Left lobe of liver (tissue), 2 donors: Measurements from ENCODE around the gene IPO9. TPM values are rescaled to one million over a fixed set of nuclear protein-coding genes. Genes with fewer than 3 reads are reported as not detected.

Experiments
- ATAC-seq: fragments of 200-7000 bp; cut with Tn5 transposase; one replicate; pipeline ENCODE4 v1.9.1; 2020; ENCODE audit warnings: mild to moderate bottlenecking, moderate library complexity
- DNase-seq: peaks from one replicate; pipeline ENCODE4 v3.0.0-alpha.2; 2020; ENCODE audit warnings: low spot score
- total RNA-seq: library from RNA; stranded (reverse); gene quantifications from one replicate; pipeline ENCODE4 v1.2.1, GENCODE V29; 2021
- donor health status: DM: no; HTN: no; CAD: no; lungs with moderate emphysema.
- donor health status: DM: no; HTN: yes; CAD: no.

IPO9 gene
- total RNA-seq, result 21.3 TPM

DNA sequence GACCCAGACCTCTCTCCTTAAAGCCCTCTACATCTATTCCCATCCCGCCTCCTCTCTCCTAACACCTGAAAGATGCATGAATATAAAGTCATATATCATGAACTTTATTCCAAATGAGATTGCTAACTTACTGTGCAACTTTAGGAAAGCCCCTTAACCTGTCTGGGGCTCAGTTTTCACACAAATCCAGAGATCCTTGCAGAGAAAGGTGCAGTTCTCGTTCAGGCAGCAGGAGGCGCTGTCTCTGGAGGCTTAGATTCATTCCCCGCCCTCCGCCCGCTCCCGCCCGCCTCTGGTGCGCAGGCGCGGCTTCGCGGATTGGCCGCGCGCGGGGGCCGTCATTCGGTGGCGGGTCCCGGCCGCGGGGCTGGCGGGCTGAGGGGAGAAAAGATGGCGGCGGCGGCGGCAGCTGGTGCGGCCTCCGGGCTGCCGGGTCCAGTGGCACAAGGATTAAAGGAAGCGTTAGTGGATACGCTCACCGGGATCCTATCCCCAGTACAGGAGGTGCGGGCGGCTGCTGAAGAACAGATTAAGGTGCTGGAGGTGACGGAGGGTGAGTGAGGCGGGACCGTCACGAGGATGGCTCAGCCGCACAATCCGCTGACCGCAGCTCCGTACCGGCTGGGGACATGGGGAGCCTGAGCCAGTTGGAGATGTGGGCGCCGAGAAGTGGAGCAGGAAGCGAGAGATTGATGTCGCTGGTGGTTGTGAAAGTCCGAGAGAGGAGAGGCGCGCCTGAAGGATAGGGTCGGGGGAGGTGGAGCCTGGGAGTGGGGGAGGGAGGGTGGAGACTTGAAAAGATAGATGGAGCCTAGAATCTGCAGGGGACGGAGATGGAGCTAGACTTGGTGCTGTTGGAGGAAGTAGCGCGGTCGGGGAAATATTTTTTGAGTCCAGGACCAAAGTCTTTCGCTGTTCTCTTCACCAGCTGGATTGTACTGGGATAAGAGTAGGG is at the start of gene IPO9:
TSS of gene IPO9 (plus strand) at position 338 of the 955 bp plus-strand sequence. CDS start at position 391, 53 bp downstream.
- ATAC-seq, result peak; percentile 99
- peak; percentile 94 for DNase-seq

DNA sequence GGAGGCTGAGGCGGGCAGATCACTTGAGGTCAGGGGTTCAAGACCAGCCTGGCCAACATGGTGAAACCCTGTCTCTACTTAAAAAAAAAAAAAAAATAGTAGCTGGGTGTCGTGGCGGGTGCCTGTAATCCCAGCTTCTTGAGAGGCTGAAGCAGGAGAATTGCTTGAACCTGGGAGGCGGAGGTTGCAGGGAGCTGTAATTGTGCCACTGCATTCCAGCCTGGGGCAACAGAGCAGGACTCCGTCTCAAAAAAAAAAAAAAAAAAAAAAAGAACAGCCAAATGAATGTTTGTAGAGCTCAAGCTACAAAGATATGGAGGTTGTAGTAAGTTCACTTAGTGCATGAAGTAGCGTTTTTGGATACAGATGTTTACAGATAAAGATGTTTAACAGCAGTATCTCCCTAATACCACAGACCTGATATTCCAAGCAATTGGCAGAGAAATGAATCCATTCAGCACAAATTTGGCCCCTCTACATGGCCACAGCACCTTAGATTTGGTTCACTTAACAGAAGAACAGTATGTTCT is 49.5 kb upstream of the IPO9 start:
- no peak for DNase-seq
- ATAC-seq, result no peak

DNA sequence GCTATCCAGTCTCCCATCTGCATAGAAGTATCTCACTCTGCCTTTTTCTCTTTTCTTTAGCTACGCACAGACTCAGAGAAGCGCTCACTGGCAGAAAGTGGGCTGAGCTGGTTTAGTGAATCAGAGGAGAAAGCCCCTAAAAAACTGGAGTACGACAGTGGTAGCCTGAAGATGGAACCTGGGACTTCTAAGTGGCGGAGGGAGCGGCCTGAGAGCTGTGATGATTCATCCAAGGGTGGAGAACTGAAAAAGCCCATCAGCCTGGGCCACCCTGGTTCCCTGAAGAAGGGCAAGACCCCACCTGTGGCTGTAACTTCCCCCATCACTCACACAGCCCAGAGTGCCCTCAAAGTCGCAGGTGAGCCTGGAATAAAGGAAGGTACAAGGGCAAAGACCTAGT is 48.0 kb upstream of the IPO9 start:
- ATAC-seq, result no peak
- no peak for DNase-seq

DNA sequence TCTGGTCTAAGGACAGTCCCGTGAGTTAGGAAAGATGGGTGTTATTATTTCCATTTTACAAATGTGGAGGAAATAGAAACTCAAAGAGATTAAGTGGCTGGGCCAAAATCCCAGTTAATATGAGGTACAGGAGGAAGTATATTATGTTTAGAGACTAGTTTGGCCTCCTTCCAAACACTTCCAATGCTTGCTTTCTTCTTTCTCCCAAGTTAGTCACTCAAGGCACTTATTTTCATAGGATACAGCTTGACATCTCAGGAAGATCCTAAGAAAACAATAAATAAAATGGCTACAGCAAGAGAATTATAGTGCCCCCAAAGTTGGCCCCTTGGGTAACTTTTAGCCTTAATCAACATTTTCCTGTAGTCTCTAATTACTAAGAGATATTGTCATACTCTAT is 47.5 kb upstream of the IPO9 start:
- ATAC-seq (no peak), DNase-seq (no peak)

DNA sequence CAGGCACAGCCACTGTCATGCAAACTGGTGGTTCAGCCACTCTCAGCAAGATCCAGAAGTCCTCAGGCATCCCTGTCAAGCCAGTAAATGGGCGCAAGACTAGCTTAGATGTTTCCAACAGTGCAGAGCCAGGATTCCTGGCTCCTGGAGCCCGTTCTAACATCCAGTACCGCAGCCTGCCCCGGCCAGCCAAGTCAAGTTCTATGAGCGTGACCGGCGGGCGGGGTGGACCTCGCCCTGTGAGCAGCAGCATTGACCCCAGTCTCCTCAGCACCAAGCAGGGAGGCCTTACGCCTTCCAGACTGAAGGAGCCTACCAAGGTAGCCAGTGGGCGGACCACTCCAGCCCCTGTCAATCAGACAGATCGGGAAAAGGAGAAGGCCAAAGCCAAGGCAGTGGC is 46.6 kb upstream of the IPO9 start:
- no peak for DNase-seq
- no peak for ATAC-seq

DNA sequence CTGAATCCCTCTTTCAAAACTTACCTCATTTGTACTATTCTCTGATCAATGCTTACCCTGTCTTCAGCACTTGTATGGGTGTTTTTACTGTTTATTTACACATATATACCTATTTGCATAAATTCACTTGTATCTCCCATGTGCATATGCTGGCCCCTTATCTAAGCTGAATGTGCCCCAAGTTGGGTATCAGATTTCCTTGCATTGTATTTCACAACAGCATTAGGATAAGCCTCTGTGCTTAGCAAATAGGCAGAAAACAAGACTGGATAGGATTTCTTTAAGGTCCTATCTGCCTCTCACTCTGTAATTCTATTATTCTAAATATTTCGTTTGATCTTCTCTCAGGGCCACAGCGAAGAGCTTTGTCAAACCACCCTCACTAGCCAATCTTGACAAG is 45.9 kb upstream of the IPO9 start:
- ATAC-seq (no peak), DNase-seq (no peak)

DNA sequence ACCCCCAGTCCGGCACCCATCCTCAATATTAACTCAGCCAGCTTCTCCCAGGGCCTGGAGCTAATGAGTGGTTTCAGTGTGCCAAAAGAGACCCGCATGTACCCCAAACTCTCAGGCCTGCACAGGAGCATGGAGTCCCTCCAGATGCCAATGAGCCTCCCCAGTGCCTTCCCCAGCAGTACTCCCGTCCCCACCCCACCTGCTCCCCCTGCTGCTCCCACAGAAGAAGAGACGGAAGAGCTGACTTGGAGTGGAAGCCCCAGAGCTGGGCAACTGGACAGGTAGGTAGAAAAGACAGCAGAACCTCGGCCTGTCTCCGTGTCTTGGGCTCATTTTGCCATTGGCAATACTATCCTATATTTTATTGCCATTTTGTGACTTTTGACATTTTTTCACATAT is 45.4 kb upstream of the IPO9 start:
- DNase-seq (no peak), ATAC-seq (no peak)

DNA sequence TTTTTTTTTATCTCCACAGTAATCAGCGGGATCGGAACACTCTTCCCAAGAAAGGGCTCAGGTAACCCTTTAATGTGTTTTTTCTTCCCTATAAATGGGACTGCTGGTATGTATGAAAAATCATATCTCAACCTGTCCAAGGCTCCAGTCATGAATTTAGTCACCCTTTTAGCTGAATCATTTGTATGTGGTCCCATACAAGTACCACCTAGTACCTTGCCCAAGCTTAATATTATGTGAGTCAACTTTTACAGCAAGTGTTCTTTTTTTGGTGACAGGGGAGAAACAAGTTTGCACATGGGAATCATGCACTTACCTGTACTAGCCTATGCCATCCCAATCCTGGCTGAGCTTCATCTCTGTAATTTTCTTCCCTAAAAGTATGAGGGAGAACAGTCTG is 43.7 kb upstream of the IPO9 start:
- no peak for ATAC-seq

DNA sequence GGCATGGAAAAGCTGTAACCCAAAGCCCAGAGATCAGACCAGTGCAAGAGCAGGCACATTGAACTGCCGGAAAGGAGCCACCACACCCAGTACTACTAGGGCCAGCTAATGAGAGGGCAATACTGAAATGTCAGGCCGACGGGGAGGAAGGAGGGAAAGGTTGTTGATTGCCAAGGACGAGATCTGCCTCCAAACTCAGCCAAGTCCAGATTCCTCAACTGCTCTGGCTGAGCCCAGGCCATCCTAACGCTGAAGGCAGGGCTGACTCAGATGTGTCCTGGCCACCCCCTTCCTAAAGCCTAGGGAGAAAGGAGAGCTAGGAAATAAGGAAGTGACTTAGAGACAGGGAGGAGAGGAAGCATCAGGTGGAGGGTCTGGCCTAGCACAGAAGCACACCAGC is 42.1 kb upstream of the IPO9 start:
- DNase-seq (no peak), ATAC-seq (no peak)

More for the DNA sequence above, 43.7 kb upstream of the IPO9 start:
- no peak for DNase-seq

DNA sequence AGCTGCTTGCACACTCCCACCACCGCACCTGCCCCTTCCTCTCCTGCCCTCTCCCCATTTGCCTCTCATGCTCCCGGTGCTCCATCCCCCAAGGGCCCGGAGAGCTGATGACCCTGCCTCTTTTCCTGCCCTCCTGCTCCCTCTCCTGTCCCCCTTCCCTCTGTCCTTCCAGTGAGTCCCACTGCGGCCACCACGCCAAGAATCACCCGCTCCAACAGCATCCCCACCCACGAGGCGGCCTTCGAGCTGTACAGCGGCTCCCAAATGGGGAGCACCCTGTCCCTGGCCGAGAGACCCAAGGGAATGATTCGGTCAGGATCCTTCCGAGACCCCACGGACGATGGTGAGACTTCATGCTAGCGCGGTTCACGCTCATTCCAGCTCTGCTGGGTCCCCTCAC is 40.7 kb upstream of the IPO9 start:
- no peak for DNase-seq

DNA sequence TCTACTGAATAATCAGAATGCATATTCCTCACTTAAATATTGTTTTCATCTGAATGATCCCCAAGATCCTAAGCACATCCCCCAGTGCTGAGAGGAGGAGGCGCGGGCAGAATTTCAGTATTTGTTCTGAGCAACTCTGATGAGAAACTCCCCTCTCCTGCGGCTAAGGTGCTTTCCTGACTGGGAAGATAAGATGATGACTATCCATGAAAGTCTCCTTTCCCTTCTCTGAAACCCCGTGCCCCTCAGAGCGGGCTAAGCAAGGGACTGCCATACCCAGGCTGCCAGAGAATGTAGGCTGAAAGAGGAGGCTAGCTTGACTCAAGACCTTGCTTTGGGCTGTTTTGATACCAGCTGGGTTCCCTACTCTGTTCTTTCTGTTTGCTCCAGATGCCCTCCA is 39.7 kb upstream of the IPO9 start:
- no peak for DNase-seq
- ATAC-seq, result no peak

More for the DNA sequence above, 40.7 kb upstream of the IPO9 start:
- no peak for ATAC-seq

DNA sequence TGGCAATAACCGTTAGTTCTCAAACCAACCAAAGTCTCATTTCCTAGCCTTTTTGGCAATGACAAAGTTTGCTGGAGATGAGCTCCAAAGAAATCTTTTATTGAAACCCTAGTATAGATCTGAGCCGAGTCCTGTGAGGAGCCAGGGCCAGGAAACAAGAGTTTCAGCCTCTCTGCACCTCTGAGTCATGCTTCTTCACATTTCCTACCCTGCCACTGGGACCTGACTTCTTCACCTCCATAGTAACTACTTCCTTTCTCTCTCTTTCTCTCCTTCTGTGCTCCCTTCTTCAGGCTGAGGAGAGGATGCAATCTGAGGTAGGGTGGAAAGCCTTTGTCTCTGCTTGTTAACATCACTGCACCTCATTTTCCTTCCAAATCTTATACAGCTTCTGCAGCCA is 38.7 kb upstream of the IPO9 start:
- DNase-seq, result no peak
- no peak for ATAC-seq

DNA sequence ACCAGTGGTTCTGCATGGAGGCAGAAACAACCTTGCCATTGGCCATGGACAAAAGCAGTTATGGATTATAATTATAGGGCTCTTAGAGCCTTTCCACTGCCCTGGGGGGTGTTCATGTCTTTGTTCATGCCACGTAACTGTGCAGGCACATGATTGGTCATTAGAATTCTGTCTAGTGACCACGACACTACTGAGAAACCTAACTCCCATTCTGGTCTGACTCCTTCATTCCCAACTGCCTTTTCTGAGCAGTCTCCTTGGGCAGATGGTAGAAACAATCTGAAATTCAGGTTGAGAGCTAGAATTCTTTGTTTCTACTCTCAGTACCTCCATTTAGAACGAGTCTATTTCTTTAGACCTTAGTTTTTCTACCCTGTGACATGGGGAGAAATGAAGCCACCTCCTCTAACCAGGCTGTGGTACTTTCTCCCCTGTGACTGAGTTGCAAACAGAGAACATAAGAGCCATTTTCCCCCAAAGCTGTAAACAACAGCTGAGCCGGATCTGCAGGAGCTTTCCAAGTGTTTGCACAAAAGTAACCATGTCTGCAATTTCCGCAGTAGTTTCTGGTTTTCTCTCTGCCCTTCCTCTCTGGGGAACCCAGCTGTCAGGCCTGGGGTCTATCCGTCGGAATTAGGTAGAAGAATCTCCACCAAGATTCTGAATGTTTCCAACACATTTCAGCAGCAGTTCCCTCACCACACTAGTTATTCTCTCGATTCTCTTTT is 37.7 kb upstream of the IPO9 start:
- ATAC-seq (no peak), DNase-seq (no peak)

DNA sequence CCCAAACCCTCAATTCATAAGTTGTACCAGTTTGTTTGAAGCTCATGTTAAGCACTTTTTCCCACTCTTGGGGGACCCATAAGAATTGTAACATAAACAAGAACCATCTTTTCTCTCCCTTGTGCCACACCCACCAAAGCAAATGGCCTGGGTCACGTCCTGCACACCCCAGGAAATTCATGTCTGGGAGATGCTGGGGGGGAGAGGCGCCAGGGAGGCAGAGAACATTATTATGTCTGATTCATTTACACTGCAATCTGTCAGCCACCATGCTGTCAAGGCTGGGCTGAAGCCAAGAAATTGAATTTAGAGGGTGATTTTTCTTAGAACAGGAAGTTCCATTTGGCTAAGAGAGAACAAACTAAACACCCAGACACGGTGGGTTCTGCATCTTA is 37.2 kb upstream of the IPO9 start:
- ATAC-seq (peak; percentile 14), DNase-seq (no peak)

DNA sequence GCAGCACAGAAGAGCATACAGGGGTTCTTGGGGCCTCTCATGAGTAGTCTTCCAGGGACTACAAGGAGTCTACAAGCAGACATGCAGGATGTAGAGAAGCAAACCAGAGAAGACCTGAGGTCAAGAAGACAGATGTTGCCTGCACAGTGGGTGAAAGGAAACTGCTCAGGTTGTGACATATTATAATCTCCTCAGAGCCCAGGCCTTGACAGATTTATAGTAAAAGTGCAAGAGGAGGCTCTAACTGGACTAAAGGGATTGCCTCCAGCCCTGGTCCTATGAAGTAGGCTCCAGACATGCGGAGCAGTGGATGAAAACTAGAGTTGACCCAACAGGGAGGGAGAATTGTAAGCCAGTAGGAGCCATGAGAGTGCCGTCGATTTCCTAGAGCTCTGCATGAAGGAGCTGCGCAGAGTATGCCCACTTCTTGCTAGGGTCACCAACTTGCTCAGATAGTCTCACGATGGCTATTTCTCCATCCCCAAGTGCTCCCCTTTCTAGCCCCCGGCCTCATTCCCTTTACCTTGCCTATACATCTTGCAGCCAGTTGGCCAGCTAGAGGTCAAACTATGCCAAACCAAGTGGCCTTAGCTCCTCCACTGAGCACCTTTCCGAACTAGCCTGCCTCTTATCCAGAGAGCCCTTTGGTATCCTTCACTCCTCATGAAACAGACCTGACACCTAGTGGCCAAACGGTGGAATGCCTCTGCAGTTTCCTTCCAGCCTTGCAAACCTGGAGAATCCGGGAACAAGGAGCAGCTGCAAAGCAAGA is 36.2 kb upstream of the IPO9 start:
- peak; percentile 99 for ATAC-seq
- DNase-seq, result peak; percentile 68

DNA sequence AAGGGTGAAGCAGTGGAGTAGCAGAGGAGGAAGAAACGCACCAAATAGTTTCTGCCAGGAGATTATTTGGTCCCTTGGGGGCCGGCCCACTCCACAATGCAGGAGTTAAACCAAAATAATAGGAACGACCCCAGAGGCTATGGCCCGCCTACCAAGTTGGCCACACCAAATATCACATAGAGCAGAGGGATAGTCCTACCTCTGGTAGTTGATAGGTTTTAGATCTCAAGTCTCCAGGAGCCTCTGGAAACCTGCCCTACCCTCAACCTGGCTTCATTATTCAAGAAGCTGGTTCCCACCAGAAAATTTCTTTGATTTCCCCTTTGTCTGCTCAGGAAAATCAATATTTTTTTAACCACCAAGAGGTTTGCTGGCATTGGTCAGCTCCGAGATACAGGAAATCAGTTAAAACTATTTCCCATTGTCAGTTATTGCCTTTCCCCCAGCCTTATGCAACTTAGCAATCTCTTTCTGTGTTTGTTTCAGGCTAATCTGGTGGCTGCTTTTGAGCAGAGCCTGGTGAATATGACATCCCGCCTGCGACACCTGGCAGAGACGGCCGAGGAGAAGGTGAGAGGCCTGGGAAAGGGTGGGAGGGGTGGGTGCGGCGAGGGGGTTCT is 35.5 kb upstream of the IPO9 start:
- ATAC-seq (peak; percentile 6), DNase-seq (no peak)

DNA sequence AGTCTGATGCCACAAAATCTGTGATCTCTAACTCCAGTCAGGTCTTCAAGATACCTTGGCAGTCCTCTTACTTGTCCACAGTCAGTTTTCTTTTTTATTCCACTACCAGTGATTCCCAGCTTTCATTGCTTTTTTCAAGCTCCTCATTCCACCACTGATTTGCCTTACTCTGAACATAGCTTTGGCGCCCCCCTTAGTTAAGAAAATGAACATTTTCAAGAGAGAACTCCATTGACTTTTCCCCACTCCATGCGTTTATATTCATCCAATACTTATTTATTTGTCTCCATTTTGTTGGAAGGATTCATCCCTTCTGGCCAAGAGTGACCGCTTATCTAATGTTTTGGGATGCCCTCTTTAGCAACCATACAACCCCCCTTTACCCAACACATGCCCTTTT is 33.9 kb upstream of the IPO9 start:
- DNase-seq, result no peak
- no peak for ATAC-seq

DNA sequence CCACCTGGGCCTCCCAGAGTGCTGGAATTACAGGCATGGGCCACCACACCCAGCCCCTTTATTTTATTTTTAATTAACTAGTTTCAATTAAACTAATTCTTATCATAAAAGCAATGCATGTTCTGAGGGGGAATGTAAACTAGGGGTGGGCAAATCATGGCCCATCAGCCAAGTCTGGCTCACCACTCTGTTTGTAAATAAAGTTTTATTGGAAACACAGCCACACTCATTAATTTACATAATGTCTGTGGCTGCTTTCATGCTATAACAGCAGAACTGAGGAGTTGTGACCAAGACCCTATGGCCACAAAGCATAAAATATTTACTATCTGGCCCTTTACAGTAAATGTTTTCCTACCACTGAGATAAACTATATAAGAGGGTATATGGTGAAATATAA is 28.7 kb upstream of the IPO9 start:
- ATAC-seq (no peak), DNase-seq (no peak)

DNA sequence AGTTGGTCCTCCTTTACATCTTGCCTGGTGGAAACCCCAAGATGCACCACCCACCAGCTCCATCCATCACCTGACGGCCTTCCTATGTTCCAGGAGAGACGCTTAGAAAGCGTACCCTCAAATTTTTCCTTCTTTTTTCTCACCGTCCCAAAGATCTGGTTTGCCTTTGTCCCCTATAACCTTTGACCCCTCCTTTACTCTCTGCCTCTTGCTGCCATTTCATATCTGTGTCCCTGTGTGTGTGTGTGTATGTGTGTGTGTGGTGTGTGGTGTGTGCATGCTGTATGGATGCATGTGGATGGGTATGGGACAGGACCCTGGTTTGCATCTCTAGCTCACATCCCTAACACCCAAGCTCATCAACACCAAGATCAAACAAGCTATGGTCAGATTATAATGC is 22.2 kb upstream of the IPO9 start:
- no peak for DNase-seq
- ATAC-seq, result no peak

DNA sequence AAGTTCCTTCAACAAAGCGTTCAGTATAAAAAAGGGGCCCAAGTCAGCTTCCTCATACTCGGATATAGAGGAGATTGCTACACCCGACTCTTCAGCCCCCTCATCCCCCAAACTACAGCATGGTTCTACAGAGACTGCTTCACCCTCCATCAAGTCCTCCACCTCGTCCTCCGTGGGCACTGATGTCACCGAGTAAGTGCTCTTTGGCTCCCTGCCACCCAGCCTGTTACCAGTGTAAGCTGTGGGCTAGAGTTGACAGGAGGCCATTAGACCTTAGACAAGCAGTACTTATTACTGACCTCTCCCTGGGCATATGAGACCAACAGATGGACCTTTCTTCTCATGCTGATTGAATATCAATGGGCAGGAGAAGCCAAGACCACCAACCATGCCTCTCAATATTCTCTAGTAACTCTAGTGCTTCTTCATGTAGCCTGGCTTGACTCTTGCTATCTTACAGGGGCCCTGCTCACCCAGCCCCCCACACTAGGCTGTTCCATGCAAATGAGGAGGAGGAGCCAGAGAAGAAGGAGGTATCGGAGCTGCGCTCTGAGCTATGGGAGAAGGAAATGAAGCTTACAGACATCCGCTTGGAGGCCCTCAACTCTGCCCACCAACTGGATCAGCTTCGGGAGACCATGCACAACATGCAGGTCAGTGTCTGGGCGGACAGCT is 20.9 kb upstream of the IPO9 start:
- ATAC-seq (no peak), DNase-seq (no peak)
